ENCODE results near the gene MACO1. TPM values are rescaled to one million over a fixed set of nuclear protein-coding genes. Genes with fewer than 3 reads are reported as not detected.

Gene MACO1
- total RNA-seq, 1 donor from 2014 or later: 18.7 TPM

GRCh38 chr1:25543005-25543424 lies 112.3 kb downstream of the MACO1 start:
- DNase-seq: no peak

- DNase-seq: peak; percentile 86
Observed at GRCh38 chr1:25543425-25544242, 112.9 kb downstream of the MACO1 start, which contains the start of gene LDLRAP1. Gene LDLRAP1, plus strand, starts transcription at chr1:25543606. Its CDS starts 93 bp downstream, at chr1:25543699.

- DNase-seq: no peak
Observed at GRCh38 chr1:25544243-25544764, 113.6 kb downstream of the MACO1 start.

DNA sequence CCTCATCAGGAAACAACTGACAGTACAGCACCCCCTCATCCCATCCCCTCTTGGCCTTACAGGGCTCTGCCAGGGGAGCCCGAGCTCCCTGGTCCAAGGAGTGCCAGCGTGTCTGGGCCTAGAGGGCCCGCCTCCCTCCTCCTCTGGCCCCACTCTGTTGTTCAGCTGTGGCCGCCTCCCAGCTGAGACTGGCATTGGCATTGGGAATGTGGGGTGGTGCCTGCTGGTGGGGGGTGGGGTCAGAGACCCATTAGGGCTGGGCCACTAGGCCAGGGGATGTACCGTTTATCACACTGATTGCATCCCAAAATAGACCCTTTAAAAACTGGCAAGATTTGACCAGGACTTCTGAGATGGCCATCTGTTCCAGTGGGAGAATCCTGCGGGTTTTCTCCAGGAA lies 114.1 kb downstream of the MACO1 start:
- peak; percentile 59 for DNase-seq

- DNase-seq: no peak
Observed at GRCh38 chr1:25545767-25546166, 115.1 kb downstream of the MACO1 start.

- no peak for DNase-seq
Observed at GRCh38 chr1:25546193-25546592, 115.5 kb downstream of the MACO1 start.

GRCh38 chr1:25548601-25549000 lies 117.9 kb downstream of the MACO1 start:
- DNase-seq: no peak

GRCh38 chr1:25549273-25550154 lies 118.8 kb downstream of the MACO1 start:
- peak; percentile 54 for DNase-seq

Other genes with a start within 250 kb of the MACO1 start
- gene SYF2, start 198.4 kb upstream of the MACO1 start, total RNA-seq: 46.6 TPM
- 90.4 TPM for gene RSRP1, start 183.4 kb upstream of the MACO1 start, total RNA-seq
- 0.92 TPM for gene RHD, start 158.4 kb upstream of the MACO1 start, total RNA-seq
- 53.5 TPM for gene TMEM50A, start 92.6 kb upstream of the MACO1 start, total RNA-seq
- 2.2 TPM for gene RHCE, start 10.1 kb upstream of the MACO1 start, total RNA-seq
- gene LDLRAP1, start 112.7 kb downstream of the MACO1 start, total RNA-seq: 10.8 TPM
- gene MAN1C1, start 185.9 kb downstream of the MACO1 start, total RNA-seq: 8.7 TPM

All from tongue (tissue), 2 donors.